Tibial artery (tissue), 4 donors: ENCODE data around the gene CCDC73.

Experiments used
- DNase-seq, 2 donors: peaks; one replicate each; pipeline ENCODE4 v3.0.0-alpha.2; 2019
- H3K27ac ChIP-seq, 2 donors: fragments of 200-600 bp; sonication (generic) in 1 of 2; 1 replicate in 1 of 2; 2 replicates in 1 of 2; pipeline ENCODE4 v1.5.1; 2018 to 2019; ENCODE audit warnings: mild to moderate bottlenecking in 1 of 2
- H3K27me3 ChIP-seq, 2 donors: fragments of 200-600 bp; sonication (generic) in 1 of 2; one replicate each; pipeline versions ENCODE4 v1.5.1 to v1.6.0; 2016 to 2019
- H3K36me3 ChIP-seq, 3 donors: fragments of 200-600 bp; sonication (generic) in 2 of 3; one replicate each; pipeline ENCODE4 v1.5.1; 2016 to 2019; ENCODE audit warnings: mild to moderate bottlenecking in 2 of 3
- H3K4me1 ChIP-seq, 4 donors: fragments of 200-600 bp; sonication (generic) in 2 of 4; 1 replicate in 3 of 4; 2 replicates in 1 of 4; pipeline ENCODE4 v1.5.1; 2016 to 2019
- H3K4me3 ChIP-seq, 2 donors: fragments of 200-600 bp; sonication (generic) in 1 of 2; 1 replicate in 1 of 2; 2 replicates in 1 of 2; pipeline ENCODE4 v1.5.1; 2018 to 2019; ENCODE audit warnings: mild to moderate bottlenecking in 2 of 2
- H3K9me3 ChIP-seq, 3 donors: fragments of 200-600 bp; sonication (generic) in 1 of 3; one replicate each; pipeline ENCODE4 v1.5.1; 2016 to 2019
- CTCF ChIP-seq, 2 experiments: fragments of 200-600 bp in 1 of 2; fragments of 450-650 bp in 1 of 2; IDR thresholded peaks; one replicate each; pipeline ENCODE4 v1.5.1; 2017 to 2019; ENCODE audit warnings: antibody characterized with exemption in 2 of 2, mild to moderate bottlenecking in 1 of 2, moderate library complexity in 1 of 2
- intact Hi-C: fragments of 100-400 bp; cut with DNase I; formaldehyde crosslinking; loops from one replicate; pipeline ENCODE4 v1.15.0; 2023; ENCODE audit warnings: low total_unique reads

CCDC73 gene

GRCh38 chr11:32658639-32659406 is 135.6 kb downstream of the CCDC73 start:
- no peak for TF ChIP-seq CTCF (IDR thresholded peaks at IDR 0.05)
- H3K4me1 ChIP-seq, result no peaks in the 10 kb centered on the region
- H3K36me3 ChIP-seq, result no peaks in the 10 kb centered on the region
- no peaks in the 10 kb centered on the region for H3K27me3 ChIP-seq
- H3K9me3 ChIP-seq, result no peaks in the 10 kb centered on the region
- no peak for DNase-seq
- no peak overlapping the region for H3K27ac ChIP-seq
- intact Hi-C loops, result no loop called here
- no peak overlapping the region for H3K4me3 ChIP-seq

- intact Hi-C loops, result no loop called here
- no peak for DNase-seq
- H3K4me1 ChIP-seq, result no peaks in the 10 kb centered on the region
- H3K4me3 ChIP-seq, result no peak overlapping the region
- no peaks in the 10 kb centered on the region for H3K36me3 ChIP-seq
- no peaks in the 10 kb centered on the region for H3K27me3 ChIP-seq
- no peak for TF ChIP-seq CTCF (IDR thresholded peaks at IDR 0.05)
- H3K9me3 ChIP-seq, result no peaks in the 10 kb centered on the region
- H3K27ac ChIP-seq, result no peak overlapping the region
Measured at GRCh38 chr11:32643526-32643925, 150.9 kb downstream of the CCDC73 start.

GRCh38 chr11:32641361-32641760 is 153.1 kb downstream of the CCDC73 start:
- no peak for TF ChIP-seq CTCF (IDR thresholded peaks at IDR 0.05)
- H3K27ac ChIP-seq, result no peak overlapping the region

DNA sequence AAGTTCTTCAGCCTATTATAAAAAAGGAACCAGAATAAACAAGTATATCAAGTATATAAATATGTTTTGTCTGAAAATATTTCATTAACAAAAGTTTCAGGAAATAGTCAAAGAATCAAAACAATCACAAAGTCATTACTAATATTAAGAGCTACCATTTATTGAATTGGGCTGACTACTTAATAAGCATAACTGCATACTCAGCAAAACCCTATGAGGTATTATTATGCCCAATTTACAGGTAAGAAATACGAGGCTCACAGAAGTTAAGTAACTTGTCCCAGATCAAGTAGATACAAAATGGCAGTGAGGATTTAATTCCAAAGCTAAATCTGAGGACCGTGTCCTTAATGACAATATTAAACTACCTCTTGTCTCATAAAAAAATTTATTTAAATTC is 158.6 kb downstream of the CCDC73 start:
- H3K27me3 ChIP-seq, result no peaks in the 10 kb centered on the region
- H3K36me3 ChIP-seq, result no peaks in the 10 kb centered on the region
- TF ChIP-seq CTCF (IDR thresholded peaks at IDR 0.05), result no peak
- H3K27ac ChIP-seq, result no peak overlapping the region
- intact Hi-C loops, result no loop called here
- no peak overlapping the region for H3K4me3 ChIP-seq
- no peak for DNase-seq
- no peaks in the 10 kb centered on the region for H3K9me3 ChIP-seq
- no peaks in the 10 kb centered on the region for H3K4me1 ChIP-seq

More at GRCh38 chr11:32641361-32641760, 153.1 kb downstream of the CCDC73 start:
- Histone ChIP-seq H3K9me3 (no peaks in the 10 kb centered on the region), H3K27me3 (no peaks in the 10 kb centered on the region), H3K36me3 (no peaks in the 10 kb centered on the region), H3K4me3 (no peak overlapping the region), H3K4me1 (no peaks in the 10 kb centered on the region)
- no peak for DNase-seq
- intact Hi-C loops, result no loop called here

DNA sequence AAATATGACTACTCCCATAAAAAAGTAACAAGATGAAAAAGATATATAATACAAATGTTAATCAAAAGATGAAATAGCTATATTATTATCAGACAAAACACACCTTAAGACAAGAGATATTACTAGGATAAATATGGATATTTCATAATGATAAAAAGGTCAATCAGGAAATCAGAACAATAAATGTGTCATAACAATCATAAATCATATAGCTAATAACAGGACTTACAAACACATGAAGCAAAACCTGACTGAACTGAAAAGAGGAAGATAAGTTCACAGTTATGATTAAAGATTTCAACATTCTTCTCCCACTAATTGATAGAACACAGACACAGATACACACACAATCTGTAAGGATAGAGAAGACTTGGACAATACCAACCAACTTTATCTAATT is 163.6 kb downstream of the CCDC73 start:
- Histone ChIP-seq H3K36me3 (no peaks in the 10 kb centered on the region), H3K4me1 (no peaks in the 10 kb centered on the region), H3K4me3 (no peak overlapping the region), H3K9me3 (no peaks in the 10 kb centered on the region), H3K27me3 (no peaks in the 10 kb centered on the region), H3K27ac (no peak overlapping the region)
- intact Hi-C loops, result no loop called here
- DNase-seq, result no peak
- no peak for TF ChIP-seq CTCF (IDR thresholded peaks at IDR 0.05)
